NCI-H1694 treated with DMSO at 0.1 percent for 48 hours (cell line): ENCODE measurements around the gene TP53BP2.
"Not testable (repeated sequence)": the region's sequence is repeated elsewhere in the genome, so short reads cannot be mapped to it uniquely, and the experiment has no call there.

ENCODE experiments used
- DNase-seq: peaks from one replicate; lab custom pipeline; 2025; lab: John Stamatoyannopoulos, UW

Gene TP53BP2

DNA sequence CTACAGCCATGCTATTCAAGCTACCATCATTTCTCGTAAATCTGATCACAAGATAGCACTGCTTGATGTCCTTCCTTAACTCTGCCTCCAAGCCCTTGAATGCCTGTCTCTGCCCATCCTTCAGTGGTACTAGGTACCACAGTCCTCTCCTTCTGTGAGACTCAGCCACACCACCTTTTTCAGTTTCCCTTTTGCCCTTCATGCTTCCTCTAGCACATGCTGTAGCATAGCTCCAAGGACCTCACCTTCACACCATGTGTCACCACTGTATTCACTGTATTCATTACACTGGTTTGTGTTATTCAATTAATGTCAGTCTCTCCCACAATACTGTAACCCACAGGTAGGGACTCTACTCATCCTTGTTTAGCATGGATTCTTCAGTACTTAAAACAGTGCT is 8.0 kb upstream of the TP53BP2 start:
- no peak for DNase-seq

DNA sequence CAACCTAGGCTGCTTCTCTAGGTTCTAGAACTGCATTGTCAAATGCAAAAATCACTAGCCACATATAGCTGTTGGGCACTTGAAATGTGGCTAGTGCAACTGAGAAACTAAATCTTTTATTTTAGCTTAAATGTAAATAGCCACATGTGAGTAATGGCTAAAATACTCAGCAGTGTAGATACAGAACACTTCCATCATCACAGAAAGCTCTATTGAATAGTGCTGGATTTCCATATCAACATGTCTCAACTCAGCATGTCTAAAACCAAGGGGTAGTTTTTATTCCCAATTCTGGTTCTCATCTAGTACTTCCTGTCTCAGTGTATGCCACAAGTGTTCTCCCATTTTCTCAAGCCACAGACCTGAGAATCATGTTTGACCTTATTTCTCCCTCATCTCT is 7.5 kb upstream of the TP53BP2 start:
- DNase-seq, result no peak

GRCh38 chr1:223852337-223852736 is 6.6 kb upstream of the TP53BP2 start:
- DNase-seq, result no peak

GRCh38 chr1:223849352-223850254 is 3.9 kb upstream of the TP53BP2 start:
- DNase-seq, result no peak

- DNase-seq, result no peak
Measured at GRCh38 chr1:223848536-223848935, 2.8 kb upstream of the TP53BP2 start.

GRCh38 chr1:223847781-223848345 is 2.1 kb upstream of the TP53BP2 start:
- DNase-seq, result no peak

DNA sequence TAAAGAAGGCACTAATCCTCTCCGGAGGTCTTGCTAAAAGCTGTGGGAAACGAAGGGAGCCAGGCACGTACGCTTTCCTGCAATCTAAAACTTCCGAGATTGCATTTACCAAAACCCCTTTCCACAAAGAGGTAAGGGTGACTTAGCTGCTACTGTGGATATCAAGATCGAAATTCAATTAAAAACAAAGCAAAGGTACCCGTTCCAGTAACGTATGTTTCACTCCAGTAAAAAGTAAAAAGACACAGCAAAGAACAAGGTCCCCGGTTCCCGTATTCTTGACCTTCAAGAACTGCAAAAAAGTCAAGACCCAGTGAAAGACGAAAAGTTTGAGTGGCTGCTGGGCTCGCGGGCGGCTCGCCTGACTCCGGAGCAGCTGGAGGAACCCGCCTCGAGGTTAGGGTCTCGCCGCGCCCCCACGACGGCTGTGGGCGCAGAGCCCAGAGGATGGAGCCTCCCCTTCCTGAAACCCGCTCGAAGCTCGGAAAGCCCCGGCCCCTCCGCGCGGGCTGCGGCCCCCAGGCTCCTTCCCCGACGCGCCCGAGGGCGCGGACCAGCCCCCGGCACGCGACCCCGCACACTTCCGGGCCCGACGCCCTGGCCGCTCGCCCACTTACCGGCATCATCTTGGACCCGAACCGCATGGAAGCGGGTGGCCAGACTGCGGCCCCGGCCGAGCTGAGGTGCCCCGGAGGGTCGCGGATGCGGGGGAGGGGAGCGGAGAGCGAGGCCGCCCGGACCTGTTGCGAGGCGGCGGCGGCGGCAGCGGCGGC is 524 bp downstream of the TP53BP2 start:
- DNase-seq, result peak; percentile 59

DNA sequence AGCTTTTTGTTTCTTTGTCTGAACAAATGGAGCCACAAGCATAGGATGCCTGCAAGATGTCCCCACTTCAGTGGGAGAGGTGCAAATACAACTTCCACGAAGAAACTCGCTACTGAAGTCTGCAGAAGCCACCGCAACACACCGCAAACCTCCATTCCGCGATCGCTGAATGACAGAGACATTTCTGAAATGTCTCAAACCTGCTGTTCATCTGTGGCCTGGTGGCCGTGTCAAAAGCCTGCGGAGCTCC is 1.0 kb downstream of the TP53BP2 start:
- no peak for DNase-seq

GRCh38 chr1:223843934-223844786 is 1.6 kb downstream of the TP53BP2 start:
- DNase-seq, result no peak

GRCh38 chr1:223842784-223843183 is 3.0 kb downstream of the TP53BP2 start:
- no peak for DNase-seq

- DNase-seq, result not testable (repeated sequence)
Measured at GRCh38 chr1:223841977-223842623, 3.6 kb downstream of the TP53BP2 start.

- DNase-seq, result no peak
Measured at GRCh38 chr1:223840254-223840653, 5.5 kb downstream of the TP53BP2 start.

GRCh38 chr1:223838125-223838854 is 7.5 kb downstream of the TP53BP2 start:
- no peak for DNase-seq

GRCh38 chr1:223837687-223838086 is 8.1 kb downstream of the TP53BP2 start:
- DNase-seq, result no peak

GRCh38 chr1:223837206-223837605 is 8.5 kb downstream of the TP53BP2 start:
- no peak for DNase-seq

- DNase-seq, result no peak
Measured at GRCh38 chr1:223836586-223836985, 9.2 kb downstream of the TP53BP2 start.

GRCh38 chr1:223835754-223836153 is 10.0 kb downstream of the TP53BP2 start:
- DNase-seq, result no peak

- DNase-seq, result no peak
Measured at GRCh38 chr1:223834660-223835263, 11.0 kb downstream of the TP53BP2 start.

- no peak for DNase-seq
Measured at GRCh38 chr1:223833948-223834347, 11.8 kb downstream of the TP53BP2 start.

DNA sequence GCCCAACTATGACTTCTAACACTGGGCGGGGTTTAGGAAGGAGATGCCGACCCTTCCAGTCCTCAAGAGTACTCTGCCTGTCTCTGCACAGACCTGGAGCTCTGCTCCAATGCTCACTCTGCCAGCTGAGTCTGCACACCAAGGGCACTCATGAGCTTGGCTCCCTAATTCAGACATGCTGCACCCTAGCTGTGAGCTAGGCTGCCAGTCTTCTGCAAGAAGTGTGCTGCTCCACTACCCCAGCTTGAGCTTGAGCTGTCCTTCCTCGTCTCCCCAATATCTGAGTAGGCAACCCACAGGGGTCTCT is 13.2 kb downstream of the TP53BP2 start:
- DNase-seq, result no peak
